Gastroesophageal sphincter (tissue), 3 donors: ENCODE data around the gene GABPB1.

ENCODE experiments used
- CTCF ChIP-seq, 4 experiments: fragments of 200-600 bp in 2 of 4; fragments of 450-650 bp in 2 of 4; sonication (generic) in 1 of 4; IDR thresholded peaks; one replicate each; pipeline ENCODE4 v1.5.1; 2017 to 2019; ENCODE audit warnings: antibody characterized with exemption in 4 of 4, mild to moderate bottlenecking in 2 of 4, moderate library complexity in 2 of 4
- EP300 ChIP-seq: sonication (generic); formaldehyde crosslinking; IDR thresholded peaks from one replicate; pipeline ENCODE4 v1.6.1; 2017; ENCODE audit warnings: antibody characterized with exemption, mild to moderate bottlenecking
- POLR2A ChIP-seq, 2 donors: fragments of 450-650 bp; IDR thresholded peaks; one replicate each; pipeline ENCODE4 v1.6.1; 2017; ENCODE audit warnings: antibody characterized with exemption in 2 of 2, mild to moderate bottlenecking in 2 of 2, moderate library complexity in 1 of 2
- POLR2AphosphoS5 ChIP-seq: sonication (generic); formaldehyde crosslinking; IDR thresholded peaks from one replicate; pipeline ENCODE4 v1.6.1; 2017; ENCODE audit warnings: antibody characterized with exemption

- TF ChIP-seq CTCF (IDR thresholded peaks at IDR 0.05) (no peak), POLR2AphosphoS5 (no peak), POLR2A (IDR thresholded peaks at IDR 0.05) (no peak), EP300 (no peak)
These were observed 19.7 kb downstream of the GABPB1 start for GRCh38 chr15:50335251-50335650.
